ENCODE measurements around the gene AATK. TPM values are rescaled to one million over a fixed set of nuclear protein-coding genes. Genes with fewer than 3 reads are reported as not detected.

The AATK gene
- total and polyA plus RNA-seq, 2 of the 13 experiments (the other 11 are each of a cell fraction or from before 2014, with no cell fraction given): 2.9 to 8.4 TPM

DNA sequence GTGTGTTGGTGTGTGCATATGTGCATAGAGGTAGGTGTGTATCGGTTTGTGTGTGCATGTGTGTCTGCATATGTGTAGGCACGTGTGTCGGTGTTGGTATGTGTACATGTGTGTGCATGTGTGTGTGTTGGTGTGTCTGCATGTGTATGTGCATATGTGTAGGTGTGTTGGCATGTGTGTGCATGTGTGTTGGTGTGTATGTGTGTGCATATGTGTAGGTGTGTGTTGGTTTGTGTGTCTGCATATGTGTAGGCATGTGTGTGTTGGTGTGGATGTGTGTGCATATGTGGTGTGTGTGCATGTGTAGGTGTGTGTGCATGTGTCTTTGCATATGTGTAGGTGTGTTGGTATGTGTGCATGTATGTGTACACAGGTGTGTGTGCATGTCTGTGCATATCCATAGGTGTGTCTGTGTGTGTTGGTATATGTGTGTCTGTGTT is 3.9 kb upstream of the AATK start (continued):
- TF ChIP-seq ZNF329 (CRISPR knock-in tag; IDR thresholded peaks at IDR 0.05; ENCODE audit: low read depth): no peak
- no peak for TF ChIP-seq SP140L (CRISPR knock-in tag; IDR thresholded peaks at IDR 0.05; ENCODE audit: borderline replicate concordance)
- TF ChIP-seq, protein P1, sequence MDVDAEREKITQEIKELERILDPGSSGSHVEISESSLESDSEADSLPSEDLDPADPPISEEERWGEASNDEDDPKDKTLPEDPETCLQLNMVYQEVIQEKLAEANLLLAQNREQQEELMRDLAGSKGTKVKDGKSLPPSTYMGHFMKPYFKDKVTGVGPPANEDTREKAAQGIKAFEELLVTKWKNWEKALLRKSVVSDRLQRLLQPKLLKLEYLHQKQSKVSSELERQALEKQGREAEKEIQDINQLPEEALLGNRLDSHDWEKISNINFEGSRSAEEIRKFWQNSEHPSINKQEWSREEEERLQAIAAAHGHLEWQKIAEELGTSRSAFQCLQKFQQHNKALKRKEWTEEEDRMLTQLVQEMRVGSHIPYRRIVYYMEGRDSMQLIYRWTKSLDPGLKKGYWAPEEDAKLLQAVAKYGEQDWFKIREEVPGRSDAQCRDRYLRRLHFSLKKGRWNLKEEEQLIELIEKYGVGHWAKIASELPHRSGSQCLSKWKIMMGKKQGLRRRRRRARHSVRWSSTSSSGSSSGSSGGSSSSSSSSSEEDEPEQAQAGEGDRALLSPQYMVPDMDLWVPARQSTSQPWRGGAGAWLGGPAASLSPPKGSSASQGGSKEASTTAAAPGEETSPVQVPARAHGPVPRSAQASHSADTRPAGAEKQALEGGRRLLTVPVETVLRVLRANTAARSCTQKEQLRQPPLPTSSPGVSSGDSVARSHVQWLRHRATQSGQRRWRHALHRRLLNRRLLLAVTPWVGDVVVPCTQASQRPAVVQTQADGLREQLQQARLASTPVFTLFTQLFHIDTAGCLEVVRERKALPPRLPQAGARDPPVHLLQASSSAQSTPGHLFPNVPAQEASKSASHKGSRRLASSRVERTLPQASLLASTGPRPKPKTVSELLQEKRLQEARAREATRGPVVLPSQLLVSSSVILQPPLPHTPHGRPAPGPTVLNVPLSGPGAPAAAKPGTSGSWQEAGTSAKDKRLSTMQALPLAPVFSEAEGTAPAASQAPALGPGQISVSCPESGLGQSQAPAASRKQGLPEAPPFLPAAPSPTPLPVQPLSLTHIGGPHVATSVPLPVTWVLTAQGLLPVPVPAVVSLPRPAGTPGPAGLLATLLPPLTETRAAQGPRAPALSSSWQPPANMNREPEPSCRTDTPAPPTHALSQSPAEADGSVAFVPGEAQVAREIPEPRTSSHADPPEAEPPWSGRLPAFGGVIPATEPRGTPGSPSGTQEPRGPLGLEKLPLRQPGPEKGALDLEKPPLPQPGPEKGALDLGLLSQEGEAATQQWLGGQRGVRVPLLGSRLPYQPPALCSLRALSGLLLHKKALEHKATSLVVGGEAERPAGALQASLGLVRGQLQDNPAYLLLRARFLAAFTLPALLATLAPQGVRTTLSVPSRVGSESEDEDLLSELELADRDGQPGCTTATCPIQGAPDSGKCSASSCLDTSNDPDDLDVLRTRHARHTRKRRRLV (CRISPR knock-in tag; IDR thresholded peaks at IDR 0.05): no peak
- TF ChIP-seq, protein P2, sequence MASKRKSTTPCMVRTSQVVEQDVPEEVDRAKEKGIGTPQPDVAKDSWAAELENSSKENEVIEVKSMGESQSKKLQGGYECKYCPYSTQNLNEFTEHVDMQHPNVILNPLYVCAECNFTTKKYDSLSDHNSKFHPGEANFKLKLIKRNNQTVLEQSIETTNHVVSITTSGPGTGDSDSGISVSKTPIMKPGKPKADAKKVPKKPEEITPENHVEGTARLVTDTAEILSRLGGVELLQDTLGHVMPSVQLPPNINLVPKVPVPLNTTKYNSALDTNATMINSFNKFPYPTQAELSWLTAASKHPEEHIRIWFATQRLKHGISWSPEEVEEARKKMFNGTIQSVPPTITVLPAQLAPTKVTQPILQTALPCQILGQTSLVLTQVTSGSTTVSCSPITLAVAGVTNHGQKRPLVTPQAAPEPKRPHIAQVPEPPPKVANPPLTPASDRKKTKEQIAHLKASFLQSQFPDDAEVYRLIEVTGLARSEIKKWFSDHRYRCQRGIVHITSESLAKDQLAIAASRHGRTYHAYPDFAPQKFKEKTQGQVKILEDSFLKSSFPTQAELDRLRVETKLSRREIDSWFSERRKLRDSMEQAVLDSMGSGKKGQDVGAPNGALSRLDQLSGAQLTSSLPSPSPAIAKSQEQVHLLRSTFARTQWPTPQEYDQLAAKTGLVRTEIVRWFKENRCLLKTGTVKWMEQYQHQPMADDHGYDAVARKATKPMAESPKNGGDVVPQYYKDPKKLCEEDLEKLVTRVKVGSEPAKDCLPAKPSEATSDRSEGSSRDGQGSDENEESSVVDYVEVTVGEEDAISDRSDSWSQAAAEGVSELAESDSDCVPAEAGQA (IDR thresholded peaks at IDR 0.05; ENCODE audit: low read depth): no peak
- TF ChIP-seq, protein P2 (CRISPR knock-in tag; IDR thresholded peaks at IDR 0.05; ENCODE audit: borderline replicate concordance): no peak
- TF ChIP-seq ZNF530 (CRISPR knock-in tag; IDR thresholded peaks at IDR 0.05; ENCODE audit: low read depth): 0 out of 2 replicates have a peak, but pooled peaks have one; percentile 13
- no peak for TF ChIP-seq SNRNP70 (IDR thresholded peaks at IDR 0.05; ENCODE audit: low read depth, low read length)
- peak; percentile 50; the same call in 1 of the 2 replicates for TF ChIP-seq FOXP1 (IDR thresholded peaks at IDR 0.05)
- TF ChIP-seq FOXP1 (CRISPR knock-in tag; IDR thresholded peaks at IDR 0.05): no peak
- TF ChIP-seq, protein P3, sequence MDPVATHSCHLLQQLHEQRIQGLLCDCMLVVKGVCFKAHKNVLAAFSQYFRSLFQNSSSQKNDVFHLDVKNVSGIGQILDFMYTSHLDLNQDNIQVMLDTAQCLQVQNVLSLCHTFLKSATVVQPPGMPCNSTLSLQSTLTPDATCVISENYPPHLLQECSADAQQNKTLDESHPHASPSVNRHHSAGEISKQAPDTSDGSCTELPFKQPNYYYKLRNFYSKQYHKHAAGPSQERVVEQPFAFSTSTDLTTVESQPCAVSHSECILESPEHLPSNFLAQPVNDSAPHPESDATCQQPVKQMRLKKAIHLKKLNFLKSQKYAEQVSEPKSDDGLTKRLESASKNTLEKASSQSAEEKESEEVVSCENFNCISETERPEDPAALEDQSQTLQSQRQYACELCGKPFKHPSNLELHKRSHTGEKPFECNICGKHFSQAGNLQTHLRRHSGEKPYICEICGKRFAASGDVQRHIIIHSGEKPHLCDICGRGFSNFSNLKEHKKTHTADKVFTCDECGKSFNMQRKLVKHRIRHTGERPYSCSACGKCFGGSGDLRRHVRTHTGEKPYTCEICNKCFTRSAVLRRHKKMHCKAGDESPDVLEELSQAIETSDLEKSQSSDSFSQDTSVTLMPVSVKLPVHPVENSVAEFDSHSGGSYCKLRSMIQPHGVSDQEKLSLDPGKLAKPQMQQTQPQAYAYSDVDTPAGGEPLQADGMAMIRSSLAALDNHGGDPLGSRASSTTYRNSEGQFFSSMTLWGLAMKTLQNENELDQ (CRISPR knock-in tag; IDR thresholded peaks at IDR 0.05; ENCODE audit: borderline replicate concordance): no peak
- no peak for TF ChIP-seq FOXJ3 (CRISPR knock-in tag; IDR thresholded peaks at IDR 0.05; ENCODE audit: borderline replicate concordance)
- no peak for TF ChIP-seq ZNF878 (CRISPR knock-in tag; IDR thresholded peaks at IDR 0.05)
- TF ChIP-seq TAF1 (CRISPR knock-in tag; IDR thresholded peaks at IDR 0.05): no peak
- TF ChIP-seq ZSCAN21 (CRISPR knock-in tag; IDR thresholded peaks at IDR 0.05; ENCODE audit: borderline replicate concordance): no peak
- TF ChIP-seq ZC3H4 (CRISPR knock-in tag; IDR thresholded peaks at IDR 0.05; ENCODE audit: borderline replicate concordance): no peak

All from HepG2 (cell line).